ENCODE data around the gene SLCO1B1.

SLCO1B1 gene

DNA sequence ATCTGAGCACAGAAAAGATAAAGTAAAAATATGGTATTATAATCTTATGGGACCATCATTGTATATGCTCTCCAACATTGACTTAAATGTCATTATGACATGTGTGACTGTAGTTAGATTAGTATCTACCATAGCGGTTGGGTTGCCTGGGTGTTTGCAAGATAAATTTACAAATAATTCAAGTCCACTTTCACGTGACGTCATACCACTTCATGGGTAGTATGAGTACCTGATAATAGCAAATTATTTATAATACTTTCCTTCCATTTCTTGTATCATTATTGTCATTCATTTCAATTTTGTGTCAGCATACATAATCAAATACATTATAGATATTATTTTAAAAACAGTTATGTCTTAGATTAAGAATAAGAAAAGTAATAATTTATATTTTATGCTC is 20.2 kb downstream of the SLCO1B1 start:
- H2AFZ ChIP-seq (ENCODE audit: low read length) = no peak overlapping the region

DNA sequence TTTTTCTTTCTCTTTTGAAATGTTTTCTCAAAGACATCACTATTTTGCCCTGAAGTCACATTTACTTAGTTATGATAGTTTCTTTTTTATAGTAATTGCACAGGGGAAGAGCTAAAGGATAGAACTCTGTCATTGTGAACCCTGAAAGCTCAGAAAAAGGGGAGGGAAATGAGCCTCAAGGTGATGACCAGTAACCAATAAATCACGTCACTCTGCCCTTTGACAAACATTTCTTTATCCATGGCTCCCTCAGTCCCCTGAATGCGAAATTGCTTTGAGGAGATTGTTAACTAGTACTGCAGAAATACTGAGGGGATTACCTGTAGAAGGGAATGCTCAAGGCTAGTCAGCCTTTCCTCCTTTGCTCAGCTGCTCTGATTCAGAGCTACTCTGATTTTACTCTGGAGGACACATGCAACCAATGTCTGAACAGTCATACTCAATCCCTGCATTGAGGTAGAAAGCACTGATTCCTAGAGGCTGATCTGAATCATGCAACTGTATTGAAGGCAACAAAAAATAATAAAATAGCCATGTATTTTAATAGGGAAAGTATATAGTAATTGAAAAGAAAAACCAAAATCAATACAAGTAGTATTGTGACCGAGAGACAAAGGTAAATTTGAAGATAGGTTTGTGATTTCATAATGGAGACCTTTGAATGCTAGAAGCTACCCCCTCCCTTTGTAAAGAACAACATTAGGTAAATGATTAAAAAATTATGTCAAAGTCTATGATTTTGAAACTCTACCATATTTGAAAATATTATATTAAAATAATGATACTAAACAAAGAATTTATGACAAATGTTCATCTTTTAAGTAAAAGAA is 24.7 kb downstream of the SLCO1B1 start:
- H3K18ac ChIP-seq (ENCODE audit: low read length) = no peak overlapping the region
- no peak overlapping the region for H3K4me3 ChIP-seq (ENCODE audit: low read length in 2 of 2)
- no peaks in the 10 kb centered on the region for H3K9me3 ChIP-seq (replicated peaks in 1 of 2; ENCODE audit: control insufficient read depth in 2 of 2, insufficient read depth in 1 of 2, low read depth in 1 of 2, low read length in 2 of 2)
- no peak overlapping the region for H4K91ac ChIP-seq (ENCODE audit: low read depth, low read length, poor library complexity)
- no peak overlapping the region for H2BK5ac ChIP-seq (ENCODE audit: low read length)
- H3K79me1 ChIP-seq (ENCODE audit: low read depth, low read length) = no peaks in the 10 kb centered on the region
- DNase-seq (ENCODE audit: low spot score) = no peak
- H2AFZ ChIP-seq (ENCODE audit: low read length) = peak overlapping the region; percentile 4
- H2AK5ac ChIP-seq (ENCODE audit: low read depth, low read length) = no peak overlapping the region
- H2BK15ac ChIP-seq (ENCODE audit: low read length) = no peak overlapping the region
- H2BK120ac ChIP-seq (ENCODE audit: low read depth, low read length) = no peak overlapping the region
- no peak overlapping the region for H3K23ac ChIP-seq (ENCODE audit: low read depth, low read length, poor library complexity)
- no peaks in the 10 kb centered on the region for H3K36me3 ChIP-seq (replicated peaks in 1 of 2; ENCODE audit: control insufficient read depth in 2 of 2, insufficient read depth in 2 of 2, low read length in 2 of 2)
- H2BK12ac ChIP-seq (ENCODE audit: low read length) = no peak overlapping the region
- no peak overlapping the region for H3K27ac ChIP-seq (replicated peaks; ENCODE audit: low read length)
- H4K8ac ChIP-seq (ENCODE audit: low read depth, low read length) = no peak overlapping the region
- no peak overlapping the region for H3K14ac ChIP-seq (ENCODE audit: low read length)
- WGBS, 2 donors (ENCODE audit: extremely low coverage in 2 of 2, insufficient read length in 2 of 2, insufficient replicate concordance in 1 of 2) = no CpG with 5 or more reads among the region's 3 CpGs
- no peaks in the 10 kb centered on the region for H3K4me1 ChIP-seq (ENCODE audit: control insufficient read depth in 2 of 2, insufficient read depth in 1 of 2, low read depth in 1 of 2, low read length in 2 of 2)
- no peak overlapping the region for H3K9ac ChIP-seq (ENCODE audit: low read depth, low read length, poor library complexity)
- H3K4ac ChIP-seq (ENCODE audit: low read length) = no peak overlapping the region
- H3K4me2 ChIP-seq (ENCODE audit: insufficient read depth, low read length, poor library complexity, severe bottlenecking) = no peak overlapping the region
- H3K27me3 ChIP-seq (ENCODE audit: control insufficient read depth in 3 of 3, insufficient read depth in 3 of 3, low read depth in 1 of 3, low read length in 3 of 3) = no peaks in the 10 kb centered on the region

More for the DNA sequence above, 20.2 kb downstream of the SLCO1B1 start:
- Histone ChIP-seq H2BK12ac (ENCODE audit: low read length) (no peak overlapping the region), H2AK5ac (ENCODE audit: low read depth, low read length) (no peak overlapping the region), H3K4ac (ENCODE audit: low read length) (no peak overlapping the region), H3K27ac (replicated peaks; ENCODE audit: low read length) (no peak overlapping the region), H3K4me2 (ENCODE audit: insufficient read depth, low read length, poor library complexity, severe bottlenecking) (no peak overlapping the region), H3K23ac (ENCODE audit: low read depth, low read length, poor library complexity) (no peak overlapping the region), H4K8ac (ENCODE audit: low read depth, low read length) (no peak overlapping the region), H2BK15ac (ENCODE audit: low read length) (no peak overlapping the region), H3K4me1 (ENCODE audit: control insufficient read depth in 2 of 2, insufficient read depth in 1 of 2, low read depth in 1 of 2, low read length in 2 of 2) (peaks cover 0 to 4% of the 10 kb centered on the region in 2 donors), H4K91ac (ENCODE audit: low read depth, low read length, poor library complexity) (no peak overlapping the region), H3K9ac (ENCODE audit: low read depth, low read length, poor library complexity) (no peak overlapping the region), H3K27me3 (ENCODE audit: control insufficient read depth in 3 of 3, insufficient read depth in 3 of 3, low read depth in 1 of 3, low read length in 3 of 3) (no peaks in the 10 kb centered on the region), H3K9me3 (replicated peaks in 1 of 2; ENCODE audit: control insufficient read depth in 2 of 2, insufficient read depth in 1 of 2, low read depth in 1 of 2, low read length in 2 of 2) (no peaks in the 10 kb centered on the region), H2BK120ac (ENCODE audit: low read depth, low read length) (no peak overlapping the region), H3K79me1 (ENCODE audit: low read depth, low read length) (no peaks in the 10 kb centered on the region), H3K36me3 (replicated peaks in 1 of 2; ENCODE audit: control insufficient read depth in 2 of 2, insufficient read depth in 2 of 2, low read length in 2 of 2) (no peaks in the 10 kb centered on the region), H2BK5ac (ENCODE audit: low read length) (no peak overlapping the region), H3K18ac (ENCODE audit: low read length) (no peak overlapping the region), H3K14ac (ENCODE audit: low read length) (no peak overlapping the region), H3K4me3 (ENCODE audit: low read length in 2 of 2) (no peak overlapping the region)
- WGBS, 2 donors (ENCODE audit: extremely low coverage in 2 of 2, insufficient read length in 2 of 2, insufficient replicate concordance in 1 of 2) = no CpG with 5 or more reads among the region's 3 CpGs
- no peak for DNase-seq (ENCODE audit: low spot score)

DNA sequence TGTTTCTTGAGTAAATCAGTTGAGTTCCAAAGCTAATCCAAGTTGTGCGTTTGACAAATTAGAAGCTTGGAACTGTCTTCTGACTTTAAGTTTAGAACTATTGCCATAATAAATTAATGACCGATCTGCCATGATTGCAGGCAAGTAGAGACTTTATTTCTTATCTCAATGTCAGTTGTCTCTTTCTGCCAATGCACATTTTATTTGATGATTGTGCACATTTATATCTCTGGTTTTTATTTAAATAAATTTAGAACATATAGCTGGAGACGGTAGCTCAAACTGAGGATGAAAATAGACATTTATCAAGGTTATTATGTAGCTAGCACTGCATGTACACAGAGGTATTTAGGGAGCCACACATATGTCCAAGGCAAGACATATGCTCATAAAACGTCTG is 34.1 kb downstream of the SLCO1B1 start:
- Histone ChIP-seq H3K36me3 (replicated peaks in 1 of 2; ENCODE audit: control insufficient read depth in 2 of 2, insufficient read depth in 2 of 2, low read length in 2 of 2) (no peaks in the 10 kb centered on the region), H3K14ac (ENCODE audit: low read length) (no peak overlapping the region), H3K27me3 (ENCODE audit: control insufficient read depth in 3 of 3, insufficient read depth in 3 of 3, low read depth in 1 of 3, low read length in 3 of 3) (no peaks in the 10 kb centered on the region), H3K9ac (ENCODE audit: low read depth, low read length, poor library complexity) (no peak overlapping the region), H3K18ac (ENCODE audit: low read length) (no peak overlapping the region), H3K79me1 (ENCODE audit: low read depth, low read length) (no peaks in the 10 kb centered on the region), H2BK15ac (ENCODE audit: low read length) (no peak overlapping the region), H4K8ac (ENCODE audit: low read depth, low read length) (no peak overlapping the region), H3K4me2 (ENCODE audit: insufficient read depth, low read length, poor library complexity, severe bottlenecking) (no peak overlapping the region), H2AK5ac (ENCODE audit: low read depth, low read length) (no peak overlapping the region), H2BK5ac (ENCODE audit: low read length) (no peak overlapping the region), H2BK120ac (ENCODE audit: low read depth, low read length) (no peak overlapping the region), H2BK12ac (ENCODE audit: low read length) (no peak overlapping the region), H2AFZ (ENCODE audit: low read length) (no peak overlapping the region), H3K4me3 (ENCODE audit: low read length in 2 of 2) (no peak overlapping the region), H3K23ac (ENCODE audit: low read depth, low read length, poor library complexity) (no peak overlapping the region), H3K4me1 (ENCODE audit: control insufficient read depth in 2 of 2, insufficient read depth in 1 of 2, low read depth in 1 of 2, low read length in 2 of 2) (no peaks in the 10 kb centered on the region), H3K9me3 (replicated peaks in 1 of 2; ENCODE audit: control insufficient read depth in 2 of 2, insufficient read depth in 1 of 2, low read depth in 1 of 2, low read length in 2 of 2) (no peaks in the 10 kb centered on the region), H4K91ac (ENCODE audit: low read depth, low read length, poor library complexity) (no peak overlapping the region), H3K4ac (ENCODE audit: low read length) (no peak overlapping the region), H3K27ac (replicated peaks; ENCODE audit: low read length) (no peak overlapping the region)
- WGBS, 2 donors (ENCODE audit: extremely low coverage in 2 of 2, insufficient read length in 2 of 2, insufficient replicate concordance in 1 of 2) = no CpG with 5 or more reads among the region's 4 CpGs
- no peak for DNase-seq (ENCODE audit: low spot score)

DNA sequence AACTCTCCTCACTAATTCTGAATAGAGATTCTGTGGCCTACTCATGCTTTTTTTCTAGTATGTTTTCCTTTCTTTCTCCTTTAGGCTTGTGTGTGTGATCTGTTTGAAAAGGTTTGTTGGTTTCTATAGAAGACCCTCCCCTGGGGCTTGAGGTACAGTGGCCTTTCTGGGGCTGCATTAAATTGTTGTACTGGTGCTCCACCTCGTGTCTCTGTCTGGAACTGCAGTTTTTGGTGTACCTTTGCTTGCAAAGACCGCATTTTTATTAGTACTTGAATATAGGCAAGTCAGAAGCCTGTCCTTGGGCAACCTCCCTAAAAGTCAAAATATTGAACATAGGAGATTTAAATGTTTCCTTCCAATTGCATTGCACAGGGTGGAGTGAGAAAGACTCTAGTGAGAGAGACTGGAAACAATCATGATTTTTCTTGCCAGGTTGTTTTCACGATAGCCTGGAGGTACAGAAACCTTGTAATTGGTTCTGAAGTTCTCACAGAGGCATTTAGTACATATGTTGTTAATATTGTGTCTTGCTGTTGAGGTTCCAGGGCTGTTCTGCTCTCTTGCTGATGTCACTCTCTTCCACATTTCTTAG is 39.0 kb downstream of the SLCO1B1 start:
- Histone ChIP-seq H3K36me3 (replicated peaks in 1 of 2; ENCODE audit: control insufficient read depth in 2 of 2, insufficient read depth in 2 of 2, low read length in 2 of 2) (no peaks in the 10 kb centered on the region), H3K9me3 (replicated peaks in 1 of 2; ENCODE audit: control insufficient read depth in 2 of 2, insufficient read depth in 1 of 2, low read depth in 1 of 2, low read length in 2 of 2) (no peaks in the 10 kb centered on the region), H2BK15ac (ENCODE audit: low read length) (no peak overlapping the region), H3K27ac (replicated peaks; ENCODE audit: low read length) (no peak overlapping the region), H3K4me2 (ENCODE audit: insufficient read depth, low read length, poor library complexity, severe bottlenecking) (no peak overlapping the region), H3K9ac (ENCODE audit: low read depth, low read length, poor library complexity) (no peak overlapping the region), H3K4me1 (ENCODE audit: control insufficient read depth in 2 of 2, insufficient read depth in 1 of 2, low read depth in 1 of 2, low read length in 2 of 2) (peaks cover 0 to 14% of the 10 kb centered on the region in 2 donors), H2BK12ac (ENCODE audit: low read length) (no peak overlapping the region), H3K4me3 (ENCODE audit: low read length in 2 of 2) (no peak overlapping the region), H2BK120ac (ENCODE audit: low read depth, low read length) (no peak overlapping the region), H3K18ac (ENCODE audit: low read length) (no peak overlapping the region), H4K91ac (ENCODE audit: low read depth, low read length, poor library complexity) (no peak overlapping the region), H2AFZ (ENCODE audit: low read length) (no peak overlapping the region), H2AK5ac (ENCODE audit: low read depth, low read length) (no peak overlapping the region), H4K8ac (ENCODE audit: low read depth, low read length) (no peak overlapping the region), H3K14ac (ENCODE audit: low read length) (no peak overlapping the region), H2BK5ac (ENCODE audit: low read length) (no peak overlapping the region), H3K27me3 (ENCODE audit: control insufficient read depth in 3 of 3, insufficient read depth in 3 of 3, low read depth in 1 of 3, low read length in 3 of 3) (no peaks in the 10 kb centered on the region), H3K4ac (ENCODE audit: low read length) (no peak overlapping the region), H3K23ac (ENCODE audit: low read depth, low read length, poor library complexity) (no peak overlapping the region), H3K79me1 (ENCODE audit: low read depth, low read length) (no peaks in the 10 kb centered on the region)
- no CpG with 5 or more reads among the region's 3 CpGs for WGBS, 2 donors (ENCODE audit: extremely low coverage in 2 of 2, insufficient read length in 2 of 2, insufficient replicate concordance in 1 of 2)
- DNase-seq (ENCODE audit: low spot score) = peak; percentile 74
